ENCODE results near the gene NEDD8.

- TF ChIP-seq, protein P1, sequence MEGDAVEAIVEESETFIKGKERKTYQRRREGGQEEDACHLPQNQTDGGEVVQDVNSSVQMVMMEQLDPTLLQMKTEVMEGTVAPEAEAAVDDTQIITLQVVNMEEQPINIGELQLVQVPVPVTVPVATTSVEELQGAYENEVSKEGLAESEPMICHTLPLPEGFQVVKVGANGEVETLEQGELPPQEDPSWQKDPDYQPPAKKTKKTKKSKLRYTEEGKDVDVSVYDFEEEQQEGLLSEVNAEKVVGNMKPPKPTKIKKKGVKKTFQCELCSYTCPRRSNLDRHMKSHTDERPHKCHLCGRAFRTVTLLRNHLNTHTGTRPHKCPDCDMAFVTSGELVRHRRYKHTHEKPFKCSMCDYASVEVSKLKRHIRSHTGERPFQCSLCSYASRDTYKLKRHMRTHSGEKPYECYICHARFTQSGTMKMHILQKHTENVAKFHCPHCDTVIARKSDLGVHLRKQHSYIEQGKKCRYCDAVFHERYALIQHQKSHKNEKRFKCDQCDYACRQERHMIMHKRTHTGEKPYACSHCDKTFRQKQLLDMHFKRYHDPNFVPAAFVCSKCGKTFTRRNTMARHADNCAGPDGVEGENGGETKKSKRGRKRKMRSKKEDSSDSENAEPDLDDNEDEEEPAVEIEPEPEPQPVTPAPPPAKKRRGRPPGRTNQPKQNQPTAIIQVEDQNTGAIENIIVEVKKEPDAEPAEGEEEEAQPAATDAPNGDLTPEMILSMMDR (IDR thresholded peaks at IDR 0.05) = no peak
- TF ChIP-seq POLR2A (IDR thresholded peaks at IDR 0.05) = no peak
Measured at GRCh38 chr14:24271834-24272263, 39.7 kb upstream of the NEDD8 start.
